HG03159 (cell line): ENCODE measurements around the gene NUFIP1.
"Not testable (repeated sequence)": the region's sequence is repeated elsewhere in the genome, so short reads cannot be mapped to it uniquely, and the experiment has no call there.

Source experiments
- ATAC-seq: cut with Tn5 transposase; IDR thresholded peaks from one replicate; pipeline ENCODE4 v1.9.1; 2021; ENCODE audit warnings: mild to moderate bottlenecking, moderate library complexity; ENCODE audit not compliant: unreplicated experiment

NUFIP1 gene

GRCh38 chr13:44989071-44989889 lies at the start of gene NUFIP1, which contains the start of gene GPALPP1:
Gene NUFIP1 (minus strand): TSS chr13:44989471. CDS start chr13:44989436, 35 bp downstream.
Gene GPALPP1 (plus strand): TSS chr13:44989538. CDS start chr13:44989655, 117 bp downstream.
- ATAC-seq, result peak; percentile 97

DNA sequence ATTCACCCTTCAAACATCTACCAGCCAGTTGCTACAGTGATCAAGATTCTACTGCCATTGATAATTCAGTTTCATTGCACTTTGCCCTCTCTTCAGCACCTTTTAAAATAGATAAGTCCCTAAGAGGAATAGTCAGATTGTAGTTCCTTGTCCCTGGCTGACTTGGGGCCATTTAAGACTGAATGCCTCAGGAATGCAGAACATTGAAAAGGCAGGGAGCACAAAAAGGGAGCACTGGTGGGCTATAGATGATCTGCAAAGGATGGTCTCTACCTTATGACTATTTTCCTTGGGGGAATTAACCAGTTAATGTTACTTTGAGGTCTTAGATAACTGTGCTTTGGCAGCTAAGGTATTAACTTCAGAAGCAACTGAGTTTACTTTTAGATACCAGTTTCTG lies 46.9 kb upstream of the NUFIP1 start:
- ATAC-seq, result no peak

- no peak for ATAC-seq
These were observed 45.1 kb upstream of the NUFIP1 start for GRCh38 chr13:45034342-45034741.

DNA sequence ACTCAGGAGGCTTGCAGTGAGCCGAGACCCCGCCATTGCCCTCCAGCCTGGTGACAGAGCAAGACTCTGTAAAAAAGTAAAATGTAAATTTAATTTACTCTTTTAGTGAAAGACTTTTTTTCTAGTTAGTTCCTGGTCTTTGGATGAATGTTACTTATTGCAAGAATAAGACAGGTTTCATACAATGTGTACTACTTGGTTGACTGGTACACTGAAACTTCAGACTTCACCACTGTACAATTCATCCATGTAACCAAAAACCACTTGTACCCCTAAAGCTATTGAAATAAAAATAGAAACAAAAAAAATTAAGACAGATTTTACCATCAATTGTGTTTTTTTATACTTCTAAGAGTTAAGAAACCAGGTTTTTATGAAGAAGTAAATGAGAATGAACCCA lies 35.6 kb upstream of the NUFIP1 start:
- ATAC-seq, result no peak

GRCh38 chr13:45021250-45021649 lies 32.0 kb upstream of the NUFIP1 start:
- no peak for ATAC-seq

DNA sequence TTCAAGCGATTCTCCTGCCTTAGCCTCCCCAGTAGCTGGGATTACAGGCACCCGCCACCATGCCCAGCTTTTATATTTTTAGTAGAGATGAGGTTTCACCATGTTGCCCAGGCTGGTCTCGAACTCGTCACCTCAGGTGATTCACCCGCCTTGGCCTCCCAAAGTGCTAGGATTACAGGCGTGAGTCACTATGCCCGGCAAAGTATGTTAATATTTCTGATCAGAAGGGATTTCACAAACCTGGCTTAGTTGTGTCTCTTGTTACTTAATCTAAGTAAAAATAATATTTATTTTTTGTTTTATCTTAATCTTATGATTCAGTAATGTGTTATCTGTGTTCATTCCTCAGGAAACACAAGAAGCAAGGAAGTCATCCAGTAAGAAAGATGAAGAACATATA lies 30.7 kb upstream of the NUFIP1 start:
- not testable (repeated sequence) for ATAC-seq

- ATAC-seq, result no peak
These were observed 27.6 kb upstream of the NUFIP1 start for GRCh38 chr13:45016792-45017425.

GRCh38 chr13:45015300-45015699 lies 26.0 kb upstream of the NUFIP1 start:
- no peak for ATAC-seq

GRCh38 chr13:45011198-45011597 lies 21.9 kb upstream of the NUFIP1 start:
- ATAC-seq, result no peak

- ATAC-seq, result no peak
These were observed 18.6 kb upstream of the NUFIP1 start for GRCh38 chr13:45007823-45008222.

DNA sequence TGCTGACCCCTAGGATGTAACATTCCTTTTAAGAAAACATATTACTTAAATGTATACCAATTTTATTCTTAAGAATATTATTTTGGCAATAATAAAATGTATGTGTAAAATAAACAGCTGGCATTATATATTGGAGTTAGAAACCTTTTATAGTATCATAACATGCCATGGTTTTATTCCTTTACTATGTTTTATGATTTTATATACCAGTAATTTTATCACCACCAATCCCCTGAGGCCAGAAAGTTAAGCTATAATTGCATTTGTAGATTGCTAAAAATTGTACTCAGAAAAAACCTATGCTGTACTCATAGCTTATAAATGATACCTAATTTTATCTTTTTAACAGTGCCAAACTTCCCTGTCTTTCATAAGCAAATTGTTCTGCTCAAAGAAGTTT lies 18.0 kb upstream of the NUFIP1 start:
- no peak for ATAC-seq

GRCh38 chr13:45004096-45004495 lies 14.8 kb upstream of the NUFIP1 start:
- ATAC-seq, result no peak

- no peak for ATAC-seq
These were observed 14.1 kb upstream of the NUFIP1 start for GRCh38 chr13:45003417-45003816.

GRCh38 chr13:44989941-44990340 lies 670 bp upstream of the NUFIP1 start:
- ATAC-seq, result peak; percentile 18

- no peak for ATAC-seq
These were observed 10.9 kb downstream of the NUFIP1 start for GRCh38 chr13:44978328-44978727.

GRCh38 chr13:44976949-44977583 lies 12.2 kb downstream of the NUFIP1 start:
- no peak for ATAC-seq

GRCh38 chr13:44976196-44976595 lies 13.1 kb downstream of the NUFIP1 start:
- ATAC-seq, result no peak

- peak; percentile 55 for ATAC-seq
These were observed 15.0 kb downstream of the NUFIP1 start for GRCh38 chr13:44974056-44974793.

- no peak for ATAC-seq
These were observed 16.2 kb downstream of the NUFIP1 start for GRCh38 chr13:44972956-44973581.
